K562 (cell line): Measurements from ENCODE around the gene SCNN1A. TPM values are rescaled to one million over a fixed set of nuclear protein-coding genes. Genes with fewer than 3 reads are reported as not detected.

Source experiments
- ATAC-seq: fragments of 200-7000 bp; cut with Tn5 transposase; 3 replicates; pipeline ENCODE4 v1.9.1; 2020; ENCODE audit warnings: moderate library complexity
- BruUV-seq: library from RNA; stranded (reverse); fragments of 400-500 nt; replicated peaks from 2 replicates; lab custom pipeline; 2021; lab: Mats Ljungman, UMichigan
- CTCF ChIA-PET: fragments of 300-600 bp; formaldehyde crosslinking; extraction: SDS; loops from one replicate; lab custom pipeline; 2021; ENCODE audit warnings: low intra/inter-chr PET ratio; lab: Yijun Ruan, JAX
- POLR2A ChIA-PET: fragments of 300-600, 350-650 bp; sonication (Branson Sonifier 250); formaldehyde crosslinking; extraction: SDS; loops from one replicate; lab custom pipeline; 2021; ENCODE audit warnings: antibody characterized with exemption, inconsistent platforms; lab: Yijun Ruan, JAX
- DNase-seq, 4 experiments: peaks; one replicate each; pipeline versions ENCODE4 v3.0.0 to v3.0.0-alpha.2; 2011 to 2018; ENCODE audit warnings: low spot score in 3 of 4, mixed read lengths in 3 of 4; ENCODE audit errors: extremely low read depth in 1 of 4
- FAIRE-seq: peaks from 2 replicates; lab custom pipeline; 2011; peaks lifted over from hg19 to GRCh38; lab: Jason Lieb, UNC
- H2AFZ ChIP-seq: 2 replicates; pipeline ENCODE4 v1.6.0; 2011; ENCODE audit warnings: low read depth, low read length, control low read depth, inconsistent platforms
- H3K27ac ChIP-seq: fragments of 200-600 bp; 3 replicates; pipeline ENCODE4 v1.8.0; 2011; ENCODE audit warnings: low read depth, mild to moderate bottlenecking, control low read depth, inconsistent platforms, low read length, moderate library complexity, mixed read lengths; ENCODE audit errors: extremely low read depth
- H3K27me3 ChIP-seq, 2 experiments: fragments of 300-600 bp in 1 of 2; 2 replicates in 1 of 2; 3 replicates in 1 of 2; pipeline versions ENCODE4 v1.6.0 to v1.8.0; 2011; ENCODE audit warnings: inconsistent platforms in 2 of 2, low read length in 2 of 2, mild to moderate bottlenecking in 1 of 2, mixed read lengths in 1 of 2, moderate library complexity in 1 of 2; ENCODE audit not compliant: control insufficient read depth in 2 of 2, insufficient read depth in 2 of 2
- H3K36me3 ChIP-seq: fragments of 300-600 bp; 3 replicates; pipeline ENCODE4 v1.8.0; 2011; ENCODE audit warnings: mild to moderate bottlenecking, low read length, inconsistent platforms; ENCODE audit not compliant: control insufficient read depth, insufficient read depth
- H3K4me1 ChIP-seq, 2 experiments: fragments of 200-600 bp in 1 of 2; replicated peaks in 1 of 2; 2 replicates in 1 of 2; 3 replicates in 1 of 2; pipeline versions ENCODE4 v1.5.1 to v1.8.0; 2011; ENCODE audit warnings: inconsistent platforms in 2 of 2, low read length in 2 of 2, mild to moderate bottlenecking in 1 of 2, mixed read lengths in 1 of 2, moderate library complexity in 1 of 2; ENCODE audit not compliant: control insufficient read depth in 2 of 2, insufficient read depth in 2 of 2
- H3K4me2 ChIP-seq: 2 replicates; pipeline ENCODE4 v1.6.1; 2011; ENCODE audit warnings: low read length, control low read depth, inconsistent platforms, mixed read lengths; ENCODE audit not compliant: insufficient read depth
- H3K4me3 ChIP-seq: fragments of 200-600 bp; sonication (generic), shearing (Covaris generic); 2 replicates; pipeline ENCODE4 v1.5.1; 2016; ENCODE audit warnings: control low read depth, inconsistent platforms
- H3K79me2 ChIP-seq: fragments of 200-600 bp; 3 replicates; pipeline ENCODE4 v1.8.0; 2011; ENCODE audit warnings: low read length, inconsistent platforms; ENCODE audit not compliant: control insufficient read depth, insufficient read depth
- H3K9ac ChIP-seq, 2 experiments: 2 replicates each; pipeline versions ENCODE4 v1.6.0 to v1.6.1; 2011; ENCODE audit warnings: low read depth in 2 of 2, low read length in 2 of 2, control low read depth in 1 of 2, inconsistent platforms in 1 of 2, mild to moderate bottlenecking in 1 of 2, mixed read lengths in 1 of 2; ENCODE audit not compliant: insufficient read depth in 1 of 2
- H3K9me1 ChIP-seq: one replicate; pipeline ENCODE4 v1.6.0; 2011; ENCODE audit warnings: inconsistent platforms, mild to moderate bottlenecking, low read length, moderate library complexity; ENCODE audit not compliant: control insufficient read depth, insufficient read depth
- H3K9me3 ChIP-seq: replicated peaks from 2 replicates; pipeline ENCODE4 v1.5.1; 2011; ENCODE audit warnings: low read depth, low read length, inconsistent platforms; ENCODE audit not compliant: control insufficient read depth, insufficient read depth
- H4K20me1 ChIP-seq: replicated peaks from 2 replicates; pipeline ENCODE4 v1.6.1; 2011; ENCODE audit warnings: low read length, inconsistent platforms, mixed read lengths; ENCODE audit not compliant: control insufficient read depth, insufficient read depth
- CXXC5 ChIP-seq: fragments of 250-450 bp; sonication (Bioruptor Pico); IDR thresholded peaks from 2 replicates; pipeline ENCODE4 v1.8.0; 2022; ENCODE audit warnings: inconsistent platforms, mild to moderate bottlenecking, moderate library complexity
- HMG20A ChIP-seq: fragments of 450-650 bp; formaldehyde crosslinking; conservative IDR thresholded peaks from 2 replicates; pipeline ENCODE4 v1.4.0; 2020; ENCODE audit warnings: mild to moderate bottlenecking, mixed read lengths
- MXI1 ChIP-seq: IDR thresholded peaks from 2 replicates; pipeline ENCODE4 v1.6.1; 2011; ENCODE audit warnings: low read depth, mild to moderate bottlenecking, improper control_type of control experiment, low read length
- WGBS: fragments of 100-300 bp; shearing (Covaris generic); methylation state at CpG from one replicate; pipeline ENCODE4 v1.1.6; 2016; ENCODE audit warnings: low coverage, mixed read lengths; ENCODE audit not compliant: insufficient coverage; ENCODE audit errors: missing lambda C conversion rate; 5-methylcytosine and 5-hydroxymethylcytosine counted together
- in situ Hi-C: fragments of 300-500 bp; cut with MboI; formaldehyde crosslinking; loops from 4 replicates; pipeline ENCODE4 v1.15.0; 2018; ENCODE audit warnings: inconsistent platforms, mixed read lengths
- intact Hi-C: fragments of 100-400 bp; cut with micrococcal nuclease; formaldehyde crosslinking; loops from 2 replicates; pipeline ENCODE4 v1.14.2; 2022
- polyA plus RNA-seq, 8 experiments: library from polyadenylated mRNA; depleted of rRNA in 4 of 8; stranded (reverse) in 5 of 8; unstranded in 3 of 8; fragments of >200 nt; fragmentation: Nextera tagmentation in 2 of 8; fragmentation: Illumina TruSeq in 1 of 8; extraction: Ambion mirVana in 2 of 8; extraction: Trizol in 1 of 8; gene quantifications; 2 replicates each; pipeline versions ENCODE4 v1.2.1 to v1.2.3, GENCODE V29; 2011 to 2014; ENCODE audit warnings: inconsistent platforms in 1 of 8, missing spikeins in 1 of 8
- total RNA-seq, 7 experiments: library from RNA; depleted of rRNA in 6 of 7; stranded (reverse); fragments of >200 nt in 6 of 7; fragmentation: Illumina TruSeq in 2 of 7; extraction: Trizol in 2 of 7; gene quantifications; 2 replicates each; pipeline versions ENCODE4 v1.2.1 to v1.2.3, GENCODE V29; 2011 to 2021; ENCODE audit warnings: low replicate concordance in 1 of 7
- TF ChIP-seq, protein P1 (sequence below): sonication (generic); formaldehyde crosslinking; IDR thresholded peaks from 2 replicates; pipeline ENCODE4 v1.9.0; 2022; ENCODE audit warnings: mild to moderate bottlenecking, missing genetic modification reagents
- TF ChIP-seq, protein P2 (sequence below): fragments of 450-650 bp; IDR thresholded peaks from 2 replicates; pipeline ENCODE4 v1.6.1; 2016; ENCODE audit warnings: mild to moderate bottlenecking

The SCNN1A gene
- total and polyA plus RNA-seq, 9 of the 15 experiments (the other 6 are each of a cell fraction or from before 2014, with no cell fraction given): 0.15 to 0.49 (median 0.32) TPM; not detected in 5

DNA sequence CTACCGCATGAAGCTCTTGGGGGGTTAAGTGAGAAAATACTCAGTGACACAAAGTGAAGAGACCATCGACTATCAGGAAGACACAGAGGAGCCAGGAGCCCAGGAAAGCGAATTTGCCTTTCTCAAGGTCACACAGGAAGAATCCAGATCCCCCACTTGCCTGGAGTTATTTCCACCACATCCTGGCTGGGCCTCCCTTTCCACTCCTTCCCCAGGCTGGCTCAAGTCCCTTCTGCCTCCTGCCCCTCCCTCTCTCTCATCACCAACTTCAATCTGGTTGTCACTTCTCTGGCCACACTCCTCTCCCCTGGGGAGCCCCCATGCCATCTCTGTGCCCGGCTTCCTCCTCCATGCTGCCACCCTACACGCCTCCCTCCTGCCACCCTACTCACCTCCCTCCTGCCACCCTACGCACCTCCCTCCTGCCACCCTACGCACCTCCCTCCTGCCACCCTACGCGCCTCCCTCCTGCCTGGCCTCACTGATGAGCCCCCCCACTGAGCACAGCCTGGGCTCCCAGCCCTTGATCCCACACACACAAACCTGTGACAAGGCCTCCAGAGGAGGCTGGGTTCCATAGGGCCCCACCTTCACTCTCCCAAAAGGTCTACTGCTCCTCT, 6.3 kb downstream of the SCNN1A start:
- DNase-seq: no peak
- Histone ChIP-seq H3K27me3 (no peaks in the 10 kb centered on the region), H3K4me3 (no peak overlapping the region), H3K9me1 (peaks cover 4% of the 10 kb centered on the region), H3K4me2 (no peak overlapping the region), H3K4me1 (peaks cover 27 to 38% of the 10 kb centered on the region in 2 experiments; a peak in 4 of 5 replicates), H3K9me3 (no peaks in the 10 kb centered on the region), H3K36me3 (no peaks in the 10 kb centered on the region)
- no peak for ATAC-seq
- CTCF ChIA-PET: no interaction called here
- WGBS: 75% methylated on average over 2 of the region's 9 CpGs
- FAIRE-seq: no peak
- in situ Hi-C loops: no loop called here
- TF ChIP-seq, protein P1, sequence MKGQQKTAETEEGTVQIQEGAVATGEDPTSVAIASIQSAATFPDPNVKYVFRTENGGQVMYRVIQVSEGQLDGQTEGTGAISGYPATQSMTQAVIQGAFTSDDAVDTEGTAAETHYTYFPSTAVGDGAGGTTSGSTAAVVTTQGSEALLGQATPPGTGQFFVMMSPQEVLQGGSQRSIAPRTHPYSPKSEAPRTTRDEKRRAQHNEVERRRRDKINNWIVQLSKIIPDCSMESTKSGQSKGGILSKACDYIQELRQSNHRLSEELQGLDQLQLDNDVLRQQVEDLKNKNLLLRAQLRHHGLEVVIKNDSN (CRISPR knock-in tag): no peak
- no peak for TF ChIP-seq CXXC5 (CRISPR knock-in tag)
- TF ChIP-seq, protein P2, sequence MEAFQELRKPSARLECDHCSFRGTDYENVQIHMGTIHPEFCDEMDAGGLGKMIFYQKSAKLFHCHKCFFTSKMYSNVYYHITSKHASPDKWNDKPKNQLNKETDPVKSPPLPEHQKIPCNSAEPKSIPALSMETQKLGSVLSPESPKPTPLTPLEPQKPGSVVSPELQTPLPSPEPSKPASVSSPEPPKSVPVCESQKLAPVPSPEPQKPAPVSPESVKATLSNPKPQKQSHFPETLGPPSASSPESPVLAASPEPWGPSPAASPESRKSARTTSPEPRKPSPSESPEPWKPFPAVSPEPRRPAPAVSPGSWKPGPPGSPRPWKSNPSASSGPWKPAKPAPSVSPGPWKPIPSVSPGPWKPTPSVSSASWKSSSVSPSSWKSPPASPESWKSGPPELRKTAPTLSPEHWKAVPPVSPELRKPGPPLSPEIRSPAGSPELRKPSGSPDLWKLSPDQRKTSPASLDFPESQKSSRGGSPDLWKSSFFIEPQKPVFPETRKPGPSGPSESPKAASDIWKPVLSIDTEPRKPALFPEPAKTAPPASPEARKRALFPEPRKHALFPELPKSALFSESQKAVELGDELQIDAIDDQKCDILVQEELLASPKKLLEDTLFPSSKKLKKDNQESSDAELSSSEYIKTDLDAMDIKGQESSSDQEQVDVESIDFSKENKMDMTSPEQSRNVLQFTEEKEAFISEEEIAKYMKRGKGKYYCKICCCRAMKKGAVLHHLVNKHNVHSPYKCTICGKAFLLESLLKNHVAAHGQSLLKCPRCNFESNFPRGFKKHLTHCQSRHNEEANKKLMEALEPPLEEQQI: no peak
- TF ChIP-seq MXI1: no peak
- no peak for TF ChIP-seq HMG20A
- TF ChIP-seq, all 486 proteins: peak for 0
- H3K9ac ChIP-seq: peak overlapping the region in 1 of 2 experiments; percentile 48; a peak in 1 of 4 replicates
- H2AFZ ChIP-seq: peak overlapping the region; percentile 86
- H3K79me2 ChIP-seq: no peaks in the 10 kb centered on the region
- H4K20me1 ChIP-seq: no peaks in the 10 kb centered on the region
- POLR2A ChIA-PET: interaction anchor here (0.6 to 1.6 kb wide), 2 partner anchors 12 to 25 kb away, joined by 3 to 6 read pairs; no protein-coding TSS in a partner anchor
- H3K27ac ChIP-seq: peak overlapping the region; percentile 82
- BruUV-seq: no TSS peak
- intact Hi-C loops: no loop called here
